ENCODE measurements around the gene KHK.
A peak's percentile ranks its signal among the peaks of the same experiment; 100 is the strongest.

Gene KHK

GRCh38 chr2:27134781-27135477 lies 48.4 kb downstream of the KHK start:
- Histone ChIP-seq H3K27me3 (ENCODE audit: control insufficient read depth, insufficient read depth, low read length) (no peaks in the 10 kb centered on the region), H3K4me3 (ENCODE audit: low read depth, low read length) (peak overlapping the region; percentile 97; the same call in 1 of the 2 replicates), H3K27ac (ENCODE audit: low read depth, low read length) (peak overlapping the region; percentile 5), H3K4me1 (ENCODE audit: control insufficient read depth, insufficient read depth, low read length) (peaks cover 5% of the 10 kb centered on the region; the same call in 1 of the 2 replicates), H3K9me3 (ENCODE audit: control insufficient read depth, insufficient read depth, low read length) (no peaks in the 10 kb centered on the region), H3K36me3 (ENCODE audit: control insufficient read depth, insufficient read depth, low read length) (peaks cover 32% of the 10 kb centered on the region), H3K9ac (ENCODE audit: low read depth, low read length) (no peak overlapping the region)

GRCh38 chr2:27135478-27135955 lies 48.9 kb downstream of the KHK start:
- Histone ChIP-seq H3K4me3 (ENCODE audit: low read depth, low read length) (no peak overlapping the region), H3K36me3 (ENCODE audit: control insufficient read depth, insufficient read depth, low read length) (peaks cover 26% of the 10 kb centered on the region), H3K27me3 (ENCODE audit: control insufficient read depth, insufficient read depth, low read length) (no peaks in the 10 kb centered on the region), H3K4me1 (ENCODE audit: control insufficient read depth, insufficient read depth, low read length) (peaks cover 5% of the 10 kb centered on the region; the same call in 1 of the 2 replicates), H3K9ac (ENCODE audit: low read depth, low read length) (no peak overlapping the region), H3K27ac (ENCODE audit: low read depth, low read length) (no peak overlapping the region), H3K9me3 (ENCODE audit: control insufficient read depth, insufficient read depth, low read length) (no peaks in the 10 kb centered on the region)

DNA sequence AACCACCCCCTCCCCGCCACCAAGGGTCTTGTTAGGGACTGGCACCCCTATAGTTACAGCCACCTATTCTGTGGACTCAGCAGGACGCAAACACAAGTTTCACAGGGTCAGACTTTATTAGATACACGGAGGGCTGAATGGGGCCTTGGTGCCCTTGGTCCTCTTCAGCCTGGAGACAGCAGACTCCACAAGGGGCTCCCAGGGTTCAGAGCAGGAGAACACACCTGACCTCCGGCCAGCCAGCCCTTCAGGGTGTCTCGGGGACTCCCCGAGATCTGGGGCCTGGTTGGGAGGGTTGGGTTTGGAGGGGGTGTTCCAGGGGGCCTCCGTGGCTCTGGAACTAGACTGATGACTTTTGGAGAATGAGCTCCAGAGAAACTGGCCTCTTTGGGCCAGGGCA lies 50.2 kb downstream of the KHK start:
- Histone ChIP-seq H3K9ac (ENCODE audit: low read depth, low read length) (no peak overlapping the region), H3K4me1 (ENCODE audit: control insufficient read depth, insufficient read depth, low read length) (peaks cover 5% of the 10 kb centered on the region; the same call in 1 of the 2 replicates), H3K9me3 (ENCODE audit: control insufficient read depth, insufficient read depth, low read length) (no peaks in the 10 kb centered on the region), H3K27ac (ENCODE audit: low read depth, low read length) (no peak overlapping the region), H3K4me3 (ENCODE audit: low read depth, low read length) (no peak overlapping the region), H3K27me3 (ENCODE audit: control insufficient read depth, insufficient read depth, low read length) (no peaks in the 10 kb centered on the region), H3K36me3 (ENCODE audit: control insufficient read depth, insufficient read depth, low read length) (peaks cover 14% of the 10 kb centered on the region)

GRCh38 chr2:27137322-27137935 lies 50.9 kb downstream of the KHK start:
- no peak overlapping the region for H3K27ac ChIP-seq (ENCODE audit: low read depth, low read length)
- H3K4me3 ChIP-seq (ENCODE audit: low read depth, low read length): no peak overlapping the region
- peaks cover 5% of the 10 kb centered on the region; the same call in 1 of the 2 replicates for H3K4me1 ChIP-seq (ENCODE audit: control insufficient read depth, insufficient read depth, low read length)
- H3K36me3 ChIP-seq (ENCODE audit: control insufficient read depth, insufficient read depth, low read length): peaks cover 7% of the 10 kb centered on the region
- no peaks in the 10 kb centered on the region for H3K9me3 ChIP-seq (ENCODE audit: control insufficient read depth, insufficient read depth, low read length)
- no peak overlapping the region for H3K9ac ChIP-seq (ENCODE audit: low read depth, low read length)
- H3K27me3 ChIP-seq (ENCODE audit: control insufficient read depth, insufficient read depth, low read length): no peaks in the 10 kb centered on the region

- Histone ChIP-seq H3K9ac (ENCODE audit: low read depth, low read length) (no peak overlapping the region), H3K4me3 (ENCODE audit: low read depth, low read length) (no peak overlapping the region), H3K36me3 (ENCODE audit: control insufficient read depth, insufficient read depth, low read length) (peaks cover under 1% of the 10 kb centered on the region; the same call in 1 of the 2 replicates), H3K27ac (ENCODE audit: low read depth, low read length) (no peak overlapping the region), H3K27me3 (ENCODE audit: control insufficient read depth, insufficient read depth, low read length) (no peaks in the 10 kb centered on the region), H3K4me1 (ENCODE audit: control insufficient read depth, insufficient read depth, low read length) (peaks cover 5% of the 10 kb centered on the region; the same call in 1 of the 2 replicates), H3K9me3 (ENCODE audit: control insufficient read depth, insufficient read depth, low read length) (no peaks in the 10 kb centered on the region)
These were observed 51.5 kb downstream of the KHK start for GRCh38 chr2:27138111-27138510.

GRCh38 chr2:27139310-27139709 lies 52.7 kb downstream of the KHK start, which contains the start of gene PRR30:
Gene PRR30 (minus strand): TSS chr2:27139410. CDS start chr2:27138329, 1,081 bp downstream.
- H3K27ac ChIP-seq (ENCODE audit: low read depth, low read length): no peak within 1 kb of the TSS
- no peak within 1 kb of the TSS for H3K9ac ChIP-seq (ENCODE audit: low read depth, low read length)
- no peaks in the 10 kb centered on the region for H3K4me1 ChIP-seq (ENCODE audit: control insufficient read depth, insufficient read depth, low read length)
- H3K36me3 ChIP-seq (ENCODE audit: control insufficient read depth, insufficient read depth, low read length): no peaks in the 10 kb centered on the region
- H3K27me3 ChIP-seq (ENCODE audit: control insufficient read depth, insufficient read depth, low read length): no peaks in the 10 kb centered on the region
- H3K4me3 ChIP-seq (ENCODE audit: low read depth, low read length): no peak within 1 kb of the TSS
- no peaks in the 10 kb centered on the region for H3K9me3 ChIP-seq (ENCODE audit: control insufficient read depth, insufficient read depth, low read length)

DNA sequence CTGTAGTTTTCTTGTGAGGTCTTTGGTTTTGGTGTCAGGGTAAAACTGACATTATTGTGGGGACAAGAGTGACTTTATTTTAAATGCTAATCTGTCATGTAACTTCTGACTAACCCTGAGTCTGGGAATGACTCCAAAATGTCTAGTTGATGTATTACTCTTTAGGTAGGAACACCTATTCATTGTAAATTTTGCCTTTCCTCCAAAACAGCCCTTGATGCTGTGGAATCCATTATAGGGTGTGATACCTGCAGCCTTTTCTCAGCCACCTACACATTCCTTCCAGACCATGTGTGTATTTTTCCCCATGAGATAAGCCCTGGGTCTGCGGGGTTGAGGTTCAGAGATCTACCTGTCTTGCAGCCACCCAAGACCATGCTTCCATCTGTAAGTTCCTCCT lies 56.7 kb downstream of the KHK start:
- no peaks in the 10 kb centered on the region for H3K4me1 ChIP-seq (ENCODE audit: control insufficient read depth, insufficient read depth, low read length)
- H3K36me3 ChIP-seq (ENCODE audit: control insufficient read depth, insufficient read depth, low read length): no peaks in the 10 kb centered on the region
- H3K9me3 ChIP-seq (ENCODE audit: control insufficient read depth, insufficient read depth, low read length): no peaks in the 10 kb centered on the region
- H3K27ac ChIP-seq (ENCODE audit: low read depth, low read length): no peak overlapping the region
- H3K9ac ChIP-seq (ENCODE audit: low read depth, low read length): no peak overlapping the region
- H3K27me3 ChIP-seq (ENCODE audit: control insufficient read depth, insufficient read depth, low read length): no peaks in the 10 kb centered on the region
- H3K4me3 ChIP-seq (ENCODE audit: low read depth, low read length): no peak overlapping the region

GRCh38 chr2:27145682-27146081 lies 59.1 kb downstream of the KHK start:
- no peaks in the 10 kb centered on the region for H3K36me3 ChIP-seq (ENCODE audit: control insufficient read depth, insufficient read depth, low read length)
- H3K27me3 ChIP-seq (ENCODE audit: control insufficient read depth, insufficient read depth, low read length): no peaks in the 10 kb centered on the region
- no peaks in the 10 kb centered on the region for H3K9me3 ChIP-seq (ENCODE audit: control insufficient read depth, insufficient read depth, low read length)
- H3K9ac ChIP-seq (ENCODE audit: low read depth, low read length): no peak overlapping the region
- no peaks in the 10 kb centered on the region for H3K4me1 ChIP-seq (ENCODE audit: control insufficient read depth, insufficient read depth, low read length)
- H3K4me3 ChIP-seq (ENCODE audit: low read depth, low read length): no peak overlapping the region
- no peak overlapping the region for H3K27ac ChIP-seq (ENCODE audit: low read depth, low read length)

GRCh38 chr2:27147935-27148334 lies 61.4 kb downstream of the KHK start:
- no peaks in the 10 kb centered on the region for H3K9me3 ChIP-seq (ENCODE audit: control insufficient read depth, insufficient read depth, low read length)
- H3K36me3 ChIP-seq (ENCODE audit: control insufficient read depth, insufficient read depth, low read length): no peaks in the 10 kb centered on the region
- H3K4me1 ChIP-seq (ENCODE audit: control insufficient read depth, insufficient read depth, low read length): no peaks in the 10 kb centered on the region
- no peaks in the 10 kb centered on the region for H3K27me3 ChIP-seq (ENCODE audit: control insufficient read depth, insufficient read depth, low read length)
- H3K4me3 ChIP-seq (ENCODE audit: low read depth, low read length): no peak overlapping the region
- H3K27ac ChIP-seq (ENCODE audit: low read depth, low read length): no peak overlapping the region
- no peak overlapping the region for H3K9ac ChIP-seq (ENCODE audit: low read depth, low read length)

GRCh38 chr2:27148801-27149439 lies 62.3 kb downstream of the KHK start, which contains the start of gene TCF23:
Gene TCF23 (plus strand): TSS chr2:27149004. CDS start chr2:27149134, 130 bp downstream.
- no peaks in the 10 kb centered on the region for H3K9me3 ChIP-seq (ENCODE audit: control insufficient read depth, insufficient read depth, low read length)
- H3K36me3 ChIP-seq (ENCODE audit: control insufficient read depth, insufficient read depth, low read length): no peaks in the 10 kb centered on the region
- no peak within 1 kb of the TSS for H3K9ac ChIP-seq (ENCODE audit: low read depth, low read length)
- H3K27me3 ChIP-seq (ENCODE audit: control insufficient read depth, insufficient read depth, low read length): no peaks in the 10 kb centered on the region
- H3K4me3 ChIP-seq (ENCODE audit: low read depth, low read length): no peak within 1 kb of the TSS
- H3K4me1 ChIP-seq (ENCODE audit: control insufficient read depth, insufficient read depth, low read length): no peaks in the 10 kb centered on the region
- H3K27ac ChIP-seq (ENCODE audit: low read depth, low read length): no peak within 1 kb of the TSS
